HEK293T (cell line): Measurements from ENCODE around the gene THEMIS.

Experiments used
- ARNT ChIP-seq: fragments of 450-650 bp; IDR thresholded peaks from 2 replicates; pipeline ENCODE4 v1.6.1; 2017; ENCODE audit warnings: mild to moderate bottlenecking
- FOXM1 ChIP-seq: fragments of 450-650 bp; IDR thresholded peaks from 2 replicates; pipeline ENCODE4 v1.6.1; 2017; ENCODE audit warnings: mild to moderate bottlenecking, borderline replicate concordance
- PKNOX1 ChIP-seq: fragments of 450-650 bp; IDR thresholded peaks from 2 replicates; pipeline ENCODE4 v1.6.1; 2016

- TF ChIP-seq ARNT, result no peak
- TF ChIP-seq PKNOX1, result no peak
- no peak for TF ChIP-seq FOXM1
Measured at GRCh38 chr6:127917766-127918165, 16.9 kb upstream of the THEMIS start.
